HG02798 (cell line): ENCODE results near the gene PAIP2B.

ENCODE experiments used
- ATAC-seq: cut with Tn5 transposase; IDR thresholded peaks from one replicate; pipeline ENCODE4 v1.9.1; 2021; ENCODE audit warnings: mild to moderate bottlenecking; ENCODE audit not compliant: unreplicated experiment, poor library complexity

The PAIP2B gene

GRCh38 chr2:71155846-71156245, 71.1 kb downstream of the PAIP2B start:
- ATAC-seq = no peak

- peak; percentile 78 for ATAC-seq
These were observed 72.1 kb downstream of the PAIP2B start for GRCh38 chr2:71154798-71155197.

- ATAC-seq = no peak
These were observed 72.6 kb downstream of the PAIP2B start for GRCh38 chr2:71154279-71154678.

GRCh38 chr2:71153585-71154224, 73.2 kb downstream of the PAIP2B start:
- ATAC-seq = no peak

GRCh38 chr2:71151620-71152019, 75.3 kb downstream of the PAIP2B start:
- ATAC-seq = no peak

GRCh38 chr2:71150082-71150816, 76.7 kb downstream of the PAIP2B start:
- no peak for ATAC-seq

GRCh38 chr2:71148506-71149063, 78.3 kb downstream of the PAIP2B start:
- ATAC-seq = no peak

GRCh38 chr2:71143782-71144181, 83.1 kb downstream of the PAIP2B start:
- ATAC-seq = no peak

- no peak for ATAC-seq
These were observed 90.7 kb downstream of the PAIP2B start for GRCh38 chr2:71136174-71136573.

- no peak for ATAC-seq
These were observed 93.3 kb downstream of the PAIP2B start for GRCh38 chr2:71133603-71134002.
